HG03457 (cell line): Measurements from ENCODE around the gene PLP2.

ENCODE experiments used
- ATAC-seq: cut with Tn5 transposase; IDR thresholded peaks from one replicate; pipeline ENCODE4 v1.9.1; 2021; ENCODE audit warnings: moderate number of reproducible peaks; ENCODE audit not compliant: unreplicated experiment

Gene PLP2

GRCh38 chrX:49186125-49187027, 14.7 kb downstream of the PLP2 start, which contains the start of gene PRICKLE3:
TSS of gene PRICKLE3 (minus strand) at chrX:49186373. CDS start at chrX:49186297, 76 bp downstream.
- no peak for ATAC-seq

- no peak for ATAC-seq
Observed at GRCh38 chrX:49187028-49187394, 15.3 kb downstream of the PLP2 start.

GRCh38 chrX:49187526-49187925, 15.8 kb downstream of the PLP2 start:
- no peak for ATAC-seq

GRCh38 chrX:49188468-49189076, 16.9 kb downstream of the PLP2 start:
- ATAC-seq: no peak

GRCh38 chrX:49189606-49190005, 17.9 kb downstream of the PLP2 start:
- ATAC-seq: no peak

- ATAC-seq: peak; percentile 84
Observed at GRCh38 chrX:49190821-49191573, 19.3 kb downstream of the PLP2 start.

- peak; percentile 8 for ATAC-seq
Observed at GRCh38 chrX:49191574-49192011, 19.9 kb downstream of the PLP2 start.

GRCh38 chrX:49192722-49193328, 21.1 kb downstream of the PLP2 start:
- ATAC-seq: no peak

- ATAC-seq: no peak
Observed at GRCh38 chrX:49193542-49193964, 21.9 kb downstream of the PLP2 start.

- no peak for ATAC-seq
Observed at GRCh38 chrX:49197543-49198087, 25.9 kb downstream of the PLP2 start.

GRCh38 chrX:49198540-49199314, 27.0 kb downstream of the PLP2 start:
- no peak for ATAC-seq

GRCh38 chrX:49199315-49199595, 27.6 kb downstream of the PLP2 start:
- ATAC-seq: no peak

- peak; percentile 92 for ATAC-seq
Observed at GRCh38 chrX:49199906-49200771, 28.4 kb downstream of the PLP2 start, which contains the start of gene SYP. TSS of gene SYP (minus strand) at chrX:49200193. CDS start at chrX:49200186, 7 bp downstream.

GRCh38 chrX:49202022-49202421, 30.3 kb downstream of the PLP2 start:
- ATAC-seq: no peak

GRCh38 chrX:49203536-49203935, 31.8 kb downstream of the PLP2 start:
- ATAC-seq: no peak

GRCh38 chrX:49204017-49204416, 32.3 kb downstream of the PLP2 start:
- no peak for ATAC-seq

- no peak for ATAC-seq
Observed at GRCh38 chrX:49204709-49205108, 33.0 kb downstream of the PLP2 start.

- ATAC-seq: no peak
Observed at GRCh38 chrX:49205443-49205842, 33.7 kb downstream of the PLP2 start.

GRCh38 chrX:49206543-49206942, 34.8 kb downstream of the PLP2 start:
- no peak for ATAC-seq
